ENCODE results near the gene PRPF38B. TPM values are rescaled to one million over a fixed set of nuclear protein-coding genes. Genes with fewer than 3 reads are reported as not detected.

The PRPF38B gene
- total RNA-seq, 1 experiment from 2014 or later = 46.4 TPM

DNA sequence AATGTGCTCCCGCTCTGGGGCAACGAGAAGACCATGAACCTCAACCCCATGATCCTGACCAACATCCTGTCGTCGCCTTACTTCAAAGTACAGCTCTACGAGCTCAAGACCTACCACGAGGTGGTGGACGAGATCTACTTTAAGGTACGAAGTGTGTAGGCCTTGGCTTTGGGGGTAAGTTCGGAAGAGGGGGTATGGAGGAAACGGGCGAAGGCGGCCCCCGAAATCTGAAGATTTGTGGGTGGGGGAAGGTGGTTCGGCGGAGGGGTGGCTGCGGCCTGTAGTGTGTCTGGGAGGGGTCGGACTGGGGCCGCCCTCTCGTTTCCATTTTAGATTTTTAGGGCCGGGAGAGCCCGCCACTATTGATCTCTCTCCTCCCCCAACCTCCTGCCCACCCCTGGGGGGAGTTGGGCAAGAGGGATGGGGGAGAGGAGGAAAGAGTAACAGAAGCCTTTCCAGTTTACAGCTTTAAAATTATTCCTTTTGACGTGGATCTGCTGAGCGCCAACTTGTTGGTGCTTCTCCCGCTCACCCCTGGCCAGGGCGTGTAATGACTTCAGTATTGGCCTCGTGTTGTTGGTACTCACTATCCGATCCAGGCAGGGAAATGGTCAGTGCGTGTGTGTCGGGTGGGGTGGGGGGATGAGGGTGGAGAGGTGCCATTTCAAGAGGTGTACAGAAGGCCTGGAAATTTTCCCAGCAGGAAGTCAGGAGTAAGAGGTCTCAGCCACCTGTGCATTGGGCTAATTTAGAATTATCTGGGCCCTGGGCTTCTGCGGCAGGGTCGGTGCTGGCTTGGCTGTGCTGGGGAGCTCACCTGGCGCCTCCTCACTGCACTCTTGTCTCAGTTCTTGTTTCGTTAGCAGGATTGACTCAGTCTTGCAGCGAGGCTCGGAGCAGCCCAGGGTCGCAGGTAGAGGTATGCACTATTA is 880 bp downstream of the PRPF38B start:
- ChIA-PET POLR2A (interaction anchor here (0.7 to 2.3 kb wide), 5 partner anchors 11 to 353 kb away, joined by 3 to 17 read pairs (median 4); no protein-coding TSS in a partner anchor), CTCF (interaction anchor here (0.7 to 1.6 kb wide), 6 partner anchors 11 to 420 kb away, joined by 3 to 6 read pairs (median 4); a partner anchor contains a TSS), RAD21 (ENCODE audit: low non-redundant PET in 1 of 2, low total read pairs in 2 of 2, uncharacterized antibody in 2 of 2, unreplicated experiment in 2 of 2) (no interaction called here)
- Histone ChIP-seq H4K20me1 (ENCODE audit: insufficient read depth) (peaks cover 35% of the 10 kb centered on the region; the same call in 1 of the 2 replicates), H3K9me3 (ENCODE audit: control insufficient read depth in 1 of 2, insufficient read depth in 1 of 2, low read depth in 1 of 2, low read length in 2 of 2) (no peaks in the 10 kb centered on the region), H3K27ac (ENCODE audit: low read depth, low read length) (peak overlapping the region; percentile 92), H3K9me2 (ENCODE audit: insufficient read depth) (no peaks in the 10 kb centered on the region), H3K27me3 (ENCODE audit: insufficient read depth, low read length) (no peaks in the 10 kb centered on the region), H3K9ac (ENCODE audit: low read length) (peak overlapping the region; percentile 91), H2AFZ (ENCODE audit: low read depth, low read length, poor library complexity, severe bottlenecking) (no peak overlapping the region), H3K36me3 (ENCODE audit: control insufficient read depth in 1 of 2, insufficient read depth in 2 of 2, low read length in 2 of 2) (peaks cover 21 to 33% of the 10 kb centered on the region in 2 experiments), H3K4me2 (ENCODE audit: low read length) (peak overlapping the region; percentile 85), H3K79me2 (ENCODE audit: insufficient read depth, low read length) (peaks cover 74% of the 10 kb centered on the region), H3K4me3 (replicated peaks in 1 of 2; ENCODE audit: low read depth in 1 of 2, low read length in 2 of 2) (peak overlapping the region; percentile 82 to 83), H3K4me1 (ENCODE audit: control insufficient read depth in 1 of 2, insufficient read depth in 2 of 2, low read length in 2 of 2) (peaks cover 11 to 23% of the 10 kb centered on the region in 2 experiments; a peak in 3 of 4 replicates)
- BruUV-seq (replicated peaks) = no TSS peak
- TF ChIP-seq RAD21 (IDR thresholded peaks at IDR 0.05; ENCODE audit: low read depth) (no peak), EZH2phosphoT487 (IDR thresholded peaks at IDR 0.05; ENCODE audit: borderline replicate concordance) (no peak), TCF7L2 (IDR thresholded peaks at IDR 0.05; ENCODE audit: borderline replicate concordance, extremely low read depth, insufficient read depth, insufficient read length) (peak; percentile 84), ZFX (IDR thresholded peaks at IDR 0.05) (peak; percentile 58), ZNF274 (IDR thresholded peaks at IDR 0.05; ENCODE audit: low read depth, low read length) (no peak)
- TF ChIP-seq, protein P1, sequence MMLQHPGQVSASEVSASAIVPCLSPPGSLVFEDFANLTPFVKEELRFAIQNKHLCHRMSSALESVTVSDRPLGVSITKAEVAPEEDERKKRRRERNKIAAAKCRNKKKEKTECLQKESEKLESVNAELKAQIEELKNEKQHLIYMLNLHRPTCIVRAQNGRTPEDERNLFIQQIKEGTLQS (IDR thresholded peaks at IDR 0.05) = no peak
- TF ChIP-seq, protein P2, sequence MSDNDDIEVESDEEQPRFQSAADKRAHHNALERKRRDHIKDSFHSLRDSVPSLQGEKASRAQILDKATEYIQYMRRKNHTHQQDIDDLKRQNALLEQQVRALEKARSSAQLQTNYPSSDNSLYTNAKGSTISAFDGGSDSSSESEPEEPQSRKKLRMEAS (IDR thresholded peaks at IDR 0.05) = no peak; the same call in 1 of the 2 replicates
- TF ChIP-seq, protein P3, sequence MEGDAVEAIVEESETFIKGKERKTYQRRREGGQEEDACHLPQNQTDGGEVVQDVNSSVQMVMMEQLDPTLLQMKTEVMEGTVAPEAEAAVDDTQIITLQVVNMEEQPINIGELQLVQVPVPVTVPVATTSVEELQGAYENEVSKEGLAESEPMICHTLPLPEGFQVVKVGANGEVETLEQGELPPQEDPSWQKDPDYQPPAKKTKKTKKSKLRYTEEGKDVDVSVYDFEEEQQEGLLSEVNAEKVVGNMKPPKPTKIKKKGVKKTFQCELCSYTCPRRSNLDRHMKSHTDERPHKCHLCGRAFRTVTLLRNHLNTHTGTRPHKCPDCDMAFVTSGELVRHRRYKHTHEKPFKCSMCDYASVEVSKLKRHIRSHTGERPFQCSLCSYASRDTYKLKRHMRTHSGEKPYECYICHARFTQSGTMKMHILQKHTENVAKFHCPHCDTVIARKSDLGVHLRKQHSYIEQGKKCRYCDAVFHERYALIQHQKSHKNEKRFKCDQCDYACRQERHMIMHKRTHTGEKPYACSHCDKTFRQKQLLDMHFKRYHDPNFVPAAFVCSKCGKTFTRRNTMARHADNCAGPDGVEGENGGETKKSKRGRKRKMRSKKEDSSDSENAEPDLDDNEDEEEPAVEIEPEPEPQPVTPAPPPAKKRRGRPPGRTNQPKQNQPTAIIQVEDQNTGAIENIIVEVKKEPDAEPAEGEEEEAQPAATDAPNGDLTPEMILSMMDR (IDR thresholded peaks at IDR 0.05 in 2 of 3, conservative IDR thresholded peaks at IDR 0.05 in 1 of 3; ENCODE audit: borderline replicate concordance in 1 of 3, insufficient read depth in 1 of 3, low read depth in 2 of 3, low read length in 2 of 3) = peak in 1 of 3 experiments; percentile 14; a peak in 1 of 6 replicates
- ATAC-seq (peak; percentile 45), DNase-seq (ENCODE audit: low read depth, low spot score) (peak; percentile 41)
- intact Hi-C loops (cut with micrococcal nuclease) = loop anchor here (5.0 kb wide), 1 partner anchor 54 kb away; the partner anchor contains the start of gene STXBP3
